BLaER1 (cell line): ENCODE data around the gene GRIK2.
"Not testable (repeated sequence)": the region's sequence is repeated elsewhere in the genome, so short reads cannot be mapped to it uniquely, and the experiment has no call there.

Source experiments
- H3K27ac ChIP-seq: shearing (Covaris generic); formaldehyde crosslinking; 2 replicates; pipeline ENCODE4 v1.8.1; 2022
- H3K27me3 ChIP-seq: shearing (Covaris generic); formaldehyde crosslinking; 2 replicates; pipeline ENCODE4 v1.8.1; 2022
- H3K36me3 ChIP-seq: shearing (Covaris generic); formaldehyde crosslinking; 2 replicates; pipeline ENCODE4 v1.8.1; 2022
- H3K4me1 ChIP-seq: shearing (Covaris generic); formaldehyde crosslinking; 2 replicates; pipeline ENCODE4 v1.8.1; 2022
- H3K4me2 ChIP-seq: shearing (Covaris generic); formaldehyde crosslinking; 2 replicates; pipeline ENCODE4 v1.8.1; 2022
- H3K4me3 ChIP-seq: shearing (Covaris generic); formaldehyde crosslinking; 2 replicates; pipeline ENCODE4 v1.8.1; 2022
- H3K9ac ChIP-seq: shearing (Covaris generic); formaldehyde crosslinking; 2 replicates; pipeline ENCODE4 v1.8.1; 2022
- H3K9me3 ChIP-seq: shearing (Covaris generic); formaldehyde crosslinking; 2 replicates; pipeline ENCODE4 v1.8.1; 2022
- H4K20me1 ChIP-seq: shearing (Covaris generic); formaldehyde crosslinking; 2 replicates; pipeline ENCODE4 v1.8.1; 2022
- Cebpa-rat ChIP-seq: shearing (Covaris generic); IDR thresholded peaks from 2 replicates; pipeline ENCODE4 v1.8.1; 2022

Gene GRIK2

GRCh38 chr6:102066301-102066700 is 672.8 kb downstream of the GRIK2 start:
- Histone ChIP-seq H3K9me3 (no peaks in the 10 kb centered on the region), H3K9ac (no peak overlapping the region), H3K4me1 (no peaks in the 10 kb centered on the region), H4K20me1 (no peaks in the 10 kb centered on the region), H3K4me3 (no peak overlapping the region), H3K4me2 (no peak overlapping the region), H3K27ac (no peak overlapping the region), H3K36me3 (no peaks in the 10 kb centered on the region), H3K27me3 (no peaks in the 10 kb centered on the region)
- TF ChIP-seq Cebpa-rat = no peak

GRCh38 chr6:102068349-102068929 is 674.9 kb downstream of the GRIK2 start:
- no peak overlapping the region for H3K9ac ChIP-seq
- H3K4me2 ChIP-seq = no peak overlapping the region
- H3K9me3 ChIP-seq = no peaks in the 10 kb centered on the region
- H3K4me3 ChIP-seq = no peak overlapping the region
- H3K27ac ChIP-seq = no peak overlapping the region
- no peak for TF ChIP-seq Cebpa-rat
- H3K27me3 ChIP-seq = no peaks in the 10 kb centered on the region
- H3K4me1 ChIP-seq = no peaks in the 10 kb centered on the region
- no peaks in the 10 kb centered on the region for H4K20me1 ChIP-seq
- H3K36me3 ChIP-seq = no peaks in the 10 kb centered on the region

GRCh38 chr6:102075539-102075938 is 682.0 kb downstream of the GRIK2 start:
- Histone ChIP-seq H3K4me2 (no peak overlapping the region), H4K20me1 (no peaks in the 10 kb centered on the region), H3K36me3 (no peaks in the 10 kb centered on the region), H3K4me3 (no peak overlapping the region), H3K4me1 (no peaks in the 10 kb centered on the region), H3K27me3 (no peaks in the 10 kb centered on the region), H3K9me3 (no peaks in the 10 kb centered on the region), H3K27ac (no peak overlapping the region), H3K9ac (no peak overlapping the region)
- TF ChIP-seq Cebpa-rat = no peak

GRCh38 chr6:102085257-102085656 is 691.7 kb downstream of the GRIK2 start:
- H3K36me3 ChIP-seq = no peaks in the 10 kb centered on the region
- H3K27me3 ChIP-seq = no peaks in the 10 kb centered on the region
- no peak overlapping the region for H3K27ac ChIP-seq
- TF ChIP-seq Cebpa-rat = no peak
- no peak overlapping the region for H3K4me3 ChIP-seq
- no peaks in the 10 kb centered on the region for H3K4me1 ChIP-seq
- H4K20me1 ChIP-seq = no peaks in the 10 kb centered on the region
- no peak overlapping the region for H3K9ac ChIP-seq
- H3K4me2 ChIP-seq = no peak overlapping the region
- H3K9me3 ChIP-seq = no peaks in the 10 kb centered on the region

- not testable (repeated sequence) for H3K27ac ChIP-seq, H3K9ac ChIP-seq, H3K27me3 ChIP-seq, H3K4me3 ChIP-seq, H3K9me3 ChIP-seq, H3K36me3 ChIP-seq, H4K20me1 ChIP-seq, H3K4me1 ChIP-seq, H3K4me2 ChIP-seq
Observed at GRCh38 chr6:102088160-102088559, 694.7 kb downstream of the GRIK2 start.

- no peak for TF ChIP-seq Cebpa-rat
- Histone ChIP-seq H3K27ac (no peak overlapping the region), H4K20me1 (no peaks in the 10 kb centered on the region), H3K4me3 (no peak overlapping the region), H3K36me3 (no peaks in the 10 kb centered on the region), H3K4me2 (no peak overlapping the region), H3K4me1 (no peaks in the 10 kb centered on the region), H3K27me3 (no peaks in the 10 kb centered on the region), H3K9ac (no peak overlapping the region), H3K9me3 (no peaks in the 10 kb centered on the region)
Observed at GRCh38 chr6:102114402-102114801, 720.9 kb downstream of the GRIK2 start.

- Histone ChIP-seq H3K4me1 (no peaks in the 10 kb centered on the region), H3K27ac (no peak overlapping the region), H3K36me3 (no peaks in the 10 kb centered on the region), H3K27me3 (no peaks in the 10 kb centered on the region), H3K9ac (no peak overlapping the region), H3K9me3 (no peaks in the 10 kb centered on the region), H3K4me2 (no peak overlapping the region), H4K20me1 (no peaks in the 10 kb centered on the region), H3K4me3 (no peak overlapping the region)
- TF ChIP-seq Cebpa-rat = no peak
Observed at GRCh38 chr6:102115911-102116310, 722.4 kb downstream of the GRIK2 start.

GRCh38 chr6:102118034-102118433 is 724.5 kb downstream of the GRIK2 start:
- Histone ChIP-seq H3K4me3 (no peak overlapping the region), H4K20me1 (no peaks in the 10 kb centered on the region), H3K4me2 (no peak overlapping the region), H3K27me3 (no peaks in the 10 kb centered on the region), H3K27ac (no peak overlapping the region), H3K9me3 (no peaks in the 10 kb centered on the region), H3K9ac (no peak overlapping the region), H3K4me1 (no peaks in the 10 kb centered on the region), H3K36me3 (no peaks in the 10 kb centered on the region)
- TF ChIP-seq Cebpa-rat = no peak
